KMS-11 (cell line): ENCODE results near the gene USP8.

Source experiments
- H2AFZ ChIP-seq: fragments of 200-600 bp; sonication (generic); 2 replicates; pipeline ENCODE4 v1.6.1; 2016; ENCODE audit warnings: antibody characterized with exemption, mixed run types, low read depth
- H3K27ac ChIP-seq: fragments of 200-600 bp; sonication (generic); 2 replicates; pipeline ENCODE4 v1.6.1; 2016; ENCODE audit warnings: mild to moderate bottlenecking, mixed run types
- H3K27me3 ChIP-seq: fragments of 200-600 bp; sonication (generic); 2 replicates; pipeline ENCODE4 v1.6.1; 2017; ENCODE audit warnings: mild to moderate bottlenecking, low read depth, mixed run types, moderate library complexity; ENCODE audit not compliant: insufficient read depth
- H3K36me3 ChIP-seq: fragments of 200-600 bp; sonication (generic); 2 replicates; pipeline ENCODE4 v1.6.1; 2017; ENCODE audit warnings: mild to moderate bottlenecking, mixed run types; ENCODE audit not compliant: insufficient read depth
- H3K4me1 ChIP-seq: fragments of 200-600 bp; sonication (generic); 2 replicates; pipeline ENCODE4 v1.6.1; 2016; ENCODE audit warnings: mild to moderate bottlenecking, low read depth, mixed run types; ENCODE audit not compliant: poor library complexity, severe bottlenecking
- H3K4me2 ChIP-seq: fragments of 200-600 bp; sonication (generic); 2 replicates; pipeline ENCODE4 v1.7.0; 2016; ENCODE audit warnings: mild to moderate bottlenecking, mixed run types
- H3K4me3 ChIP-seq: fragments of 200-600 bp; sonication (generic); IDR thresholded peaks from 2 replicates; pipeline ENCODE4 v1.6.1; 2017; ENCODE audit warnings: low read depth, low read length, mixed read lengths; ENCODE audit not compliant: insufficient read depth
- H3K79me2 ChIP-seq: fragments of 200-600 bp; sonication (generic); 2 replicates; pipeline ENCODE4 v1.6.1; 2016; ENCODE audit warnings: low read depth, mixed run types; ENCODE audit not compliant: insufficient read depth
- H3K9ac ChIP-seq: fragments of 200-600 bp; sonication (generic); 2 replicates; pipeline ENCODE4 v1.6.1; 2016; ENCODE audit warnings: mild to moderate bottlenecking, mixed run types
- H4K20me1 ChIP-seq: fragments of 200-600 bp; sonication (generic); 2 replicates; pipeline ENCODE4 v1.6.1; 2016; ENCODE audit warnings: mild to moderate bottlenecking, mixed run types; ENCODE audit not compliant: insufficient read depth
- TF ChIP-seq, protein P1 (sequence below): fragments of 200-600 bp; sonication (generic); conservative IDR thresholded peaks from 2 replicates; pipeline ENCODE4 v1.6.1; 2017; ENCODE audit warnings: low read depth, mild to moderate bottlenecking, antibody characterized with exemption, low read length, moderate library complexity, mixed read lengths

Gene USP8

GRCh38 chr15:50523851-50524251 is 99.6 kb downstream of the USP8 start:
- Histone ChIP-seq H3K4me2 (no peak overlapping the region), H3K36me3 (no peaks in the 10 kb centered on the region), H3K9ac (no peak overlapping the region), H3K4me1 (no peaks in the 10 kb centered on the region), H3K27me3 (no peaks in the 10 kb centered on the region), H3K79me2 (no peaks in the 10 kb centered on the region), H3K4me3 (no peak overlapping the region), H3K27ac (no peak overlapping the region), H4K20me1 (no peaks in the 10 kb centered on the region), H2AFZ (no peak overlapping the region)
- TF ChIP-seq, protein P1, sequence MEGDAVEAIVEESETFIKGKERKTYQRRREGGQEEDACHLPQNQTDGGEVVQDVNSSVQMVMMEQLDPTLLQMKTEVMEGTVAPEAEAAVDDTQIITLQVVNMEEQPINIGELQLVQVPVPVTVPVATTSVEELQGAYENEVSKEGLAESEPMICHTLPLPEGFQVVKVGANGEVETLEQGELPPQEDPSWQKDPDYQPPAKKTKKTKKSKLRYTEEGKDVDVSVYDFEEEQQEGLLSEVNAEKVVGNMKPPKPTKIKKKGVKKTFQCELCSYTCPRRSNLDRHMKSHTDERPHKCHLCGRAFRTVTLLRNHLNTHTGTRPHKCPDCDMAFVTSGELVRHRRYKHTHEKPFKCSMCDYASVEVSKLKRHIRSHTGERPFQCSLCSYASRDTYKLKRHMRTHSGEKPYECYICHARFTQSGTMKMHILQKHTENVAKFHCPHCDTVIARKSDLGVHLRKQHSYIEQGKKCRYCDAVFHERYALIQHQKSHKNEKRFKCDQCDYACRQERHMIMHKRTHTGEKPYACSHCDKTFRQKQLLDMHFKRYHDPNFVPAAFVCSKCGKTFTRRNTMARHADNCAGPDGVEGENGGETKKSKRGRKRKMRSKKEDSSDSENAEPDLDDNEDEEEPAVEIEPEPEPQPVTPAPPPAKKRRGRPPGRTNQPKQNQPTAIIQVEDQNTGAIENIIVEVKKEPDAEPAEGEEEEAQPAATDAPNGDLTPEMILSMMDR: no peak

DNA sequence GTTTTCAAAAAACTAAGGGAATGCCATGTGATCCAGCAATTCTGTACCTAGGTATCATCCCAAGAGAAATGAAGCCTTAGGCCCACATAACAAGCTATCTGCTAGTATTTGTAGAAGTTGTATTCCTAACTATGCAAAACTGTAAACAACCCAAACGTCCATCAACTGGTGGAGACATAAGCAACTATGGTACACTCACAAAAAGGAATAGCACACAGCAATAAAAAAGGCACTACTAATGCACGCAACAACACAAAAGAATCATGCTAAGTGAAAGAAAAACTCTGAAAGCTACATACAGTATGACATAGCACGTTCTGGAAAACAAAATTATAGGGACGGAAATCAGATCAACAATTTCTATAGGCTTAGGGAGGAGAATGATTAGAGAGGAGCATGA is 107.0 kb downstream of the USP8 start:
- no peaks in the 10 kb centered on the region for H3K27me3 ChIP-seq
- H2AFZ ChIP-seq: no peak overlapping the region
- no peak overlapping the region for H3K27ac ChIP-seq
- H3K36me3 ChIP-seq: no peaks in the 10 kb centered on the region
- no peak overlapping the region for H3K9ac ChIP-seq
- H4K20me1 ChIP-seq: no peaks in the 10 kb centered on the region
- TF ChIP-seq, protein P1: no peak
- peaks cover 7% of the 10 kb centered on the region for H3K4me1 ChIP-seq
- H3K4me2 ChIP-seq: no peak overlapping the region
- no peak overlapping the region for H3K4me3 ChIP-seq
- H3K79me2 ChIP-seq: no peaks in the 10 kb centered on the region

DNA sequence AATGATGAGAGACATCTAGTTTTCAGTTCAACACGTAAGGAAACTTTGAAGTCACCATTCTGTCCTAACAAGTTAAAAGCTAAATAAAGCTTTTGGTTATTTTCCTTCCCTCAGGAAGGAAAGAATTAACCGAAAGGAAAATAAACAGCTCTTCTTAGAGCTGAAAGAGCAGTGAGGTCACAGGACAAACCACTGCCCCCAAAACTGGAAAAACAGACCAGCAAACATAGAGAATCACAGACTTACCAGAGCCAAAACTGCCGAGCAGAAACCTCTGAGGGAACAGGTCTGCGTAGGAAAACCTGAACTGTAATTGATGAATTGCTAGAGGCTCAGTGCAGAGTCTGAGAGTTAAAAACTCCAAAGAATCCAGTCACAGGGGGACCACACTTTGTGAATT is 107.6 kb downstream of the USP8 start:
- H4K20me1 ChIP-seq: no peaks in the 10 kb centered on the region

GRCh38 chr15:50542887-50543210 is 118.6 kb downstream of the USP8 start:
- no peak overlapping the region for H3K4me3 ChIP-seq
- H3K4me2 ChIP-seq: no peak overlapping the region
- H2AFZ ChIP-seq: no peak overlapping the region
- TF ChIP-seq, protein P1: no peak
- no peaks in the 10 kb centered on the region for H3K36me3 ChIP-seq
- no peaks in the 10 kb centered on the region for H4K20me1 ChIP-seq
- no peaks in the 10 kb centered on the region for H3K4me1 ChIP-seq
- no peaks in the 10 kb centered on the region for H3K79me2 ChIP-seq
- H3K9ac ChIP-seq: no peak overlapping the region
- no peaks in the 10 kb centered on the region for H3K27me3 ChIP-seq
- H3K27ac ChIP-seq: no peak overlapping the region

More for the DNA sequence above, 107.6 kb downstream of the USP8 start:
- Histone ChIP-seq H3K9ac (no peak overlapping the region), H3K4me2 (no peak overlapping the region), H2AFZ (no peak overlapping the region), H3K27ac (no peak overlapping the region), H3K36me3 (no peaks in the 10 kb centered on the region), H3K4me1 (peaks cover 7% of the 10 kb centered on the region), H3K27me3 (no peaks in the 10 kb centered on the region), H3K79me2 (no peaks in the 10 kb centered on the region), H3K4me3 (no peak overlapping the region)
- TF ChIP-seq, protein P1: no peak

- Histone ChIP-seq H4K20me1 (no peaks in the 10 kb centered on the region), H3K27ac (no peak overlapping the region)
Measured at GRCh38 chr15:50543556-50543955, 119.4 kb downstream of the USP8 start.

More at GRCh38 chr15:50543556-50543955, 119.4 kb downstream of the USP8 start:
- no peak overlapping the region for H3K4me2 ChIP-seq
- TF ChIP-seq, protein P1: no peak
- no peak overlapping the region for H3K9ac ChIP-seq
- H3K4me3 ChIP-seq: no peak overlapping the region
- no peaks in the 10 kb centered on the region for H3K4me1 ChIP-seq
- H2AFZ ChIP-seq: no peak overlapping the region
- H3K27me3 ChIP-seq: no peaks in the 10 kb centered on the region
- no peaks in the 10 kb centered on the region for H3K36me3 ChIP-seq
- H3K79me2 ChIP-seq: no peaks in the 10 kb centered on the region
